K562 (cell line): ENCODE results near the gene ACAD8.

Source experiments
- ATF7 ChIP-seq: fragments of 450-650 bp; IDR thresholded peaks from 2 replicates; pipeline ENCODE4 v1.7.1; 2014; ENCODE audit warnings: mild to moderate bottlenecking, moderate library complexity
- BCLAF1 ChIP-seq, 2 experiments: fragments of 450-650 bp in 1 of 2; IDR thresholded peaks; 2 replicates each; pipeline ENCODE4 v1.6.1; 2011 to 2017; ENCODE audit warnings: low read depth in 2 of 2, antibody characterized with exemption in 1 of 2, borderline replicate concordance in 1 of 2, low read length in 1 of 2, mild to moderate bottlenecking in 1 of 2, mixed read lengths in 1 of 2; ENCODE audit not compliant: control insufficient read depth in 1 of 2
- CTBP1 ChIP-seq: fragments of 450-650 bp; IDR thresholded peaks from 2 replicates; pipeline ENCODE4 v1.6.1; 2016; ENCODE audit warnings: borderline replicate concordance
- FOXO4 ChIP-seq: fragments of 450-650 bp; formaldehyde crosslinking; IDR thresholded peaks from 2 replicates; pipeline ENCODE4 v1.4.0; 2020; ENCODE audit warnings: mild to moderate bottlenecking, moderate library complexity
- FOXP1 ChIP-seq: sonication (generic); formaldehyde crosslinking; IDR thresholded peaks from 2 replicates; pipeline ENCODE4 v1.8.0; 2022; ENCODE audit warnings: mild to moderate bottlenecking, missing genetic modification reagents
- HCFC1 ChIP-seq: IDR thresholded peaks from 2 replicates; pipeline ENCODE4 v1.6.1; 2012; ENCODE audit warnings: low read depth, low read length, improper control_type of control experiment
- POLR2A ChIP-seq: fragments of 450-650 bp; conservative IDR thresholded peaks from 2 replicates; pipeline ENCODE4 v1.6.1; 2016
- REST ChIP-seq, 2 experiments: fragments of 450-650 bp; formaldehyde crosslinking in 1 of 2; IDR thresholded peaks; 2 replicates each; pipeline versions ENCODE4 v1.4.0 to v1.6.1; 2014 to 2020; ENCODE audit warnings: mild to moderate bottlenecking in 2 of 2, borderline replicate concordance in 1 of 2, low read depth in 1 of 2
- RNF2 ChIP-seq: sonication (generic); IDR thresholded peaks from 2 replicates; pipeline ENCODE4 v1.6.1; 2016
- TAF1 ChIP-seq: IDR thresholded peaks from 2 replicates; pipeline ENCODE4 v1.6.1; 2011; ENCODE audit warnings: mild to moderate bottlenecking, low read length, moderate library complexity; ENCODE audit not compliant: insufficient read depth, control insufficient read depth, severe bottlenecking; ENCODE audit errors: extremely low read depth
- THRA ChIP-seq: fragments of 450-650 bp; IDR thresholded peaks from 2 replicates; pipeline ENCODE4 v1.6.1; 2017; ENCODE audit warnings: mild to moderate bottlenecking, moderate library complexity

GRCh38 chr11:134278356-134278755 is 25.0 kb downstream of the ACAD8 start:
- TF ChIP-seq POLR2A (no peak), ATF7 (no peak), FOXO4 (no peak), HCFC1 (no peak), TAF1 (no peak), CTBP1 (no peak), THRA (no peak), RNF2 (no peak), REST (IDR thresholded peaks at IDR 0.05; ENCODE audit: borderline replicate concordance) (no peak), REST (CRISPR knock-in tag; IDR thresholded peaks at IDR 0.05; ENCODE audit: low read depth) (no peak), BCLAF1 (IDR thresholded peaks at IDR 0.05; ENCODE audit: borderline replicate concordance in 1 of 2, control insufficient read depth in 1 of 2, low read depth in 2 of 2, low read length in 1 of 2) (no peak), FOXP1 (no peak)
